Measurements from ENCODE around the gene ST6GAL1. TPM values are rescaled to one million over a fixed set of nuclear protein-coding genes. Genes with fewer than 3 reads are reported as not detected.

ST6GAL1 gene
- total and polyA plus RNA-seq, 8 donors, result 3.8 to 31.0 (median 13.5) TPM

GRCh38 chr3:186931532-186932280, 1.4 kb downstream of the ST6GAL1 start:
- TF ChIP-seq CTCF (IDR thresholded peaks at IDR 0.05), result no peak
- peak in 1 of 3 donors; percentile 18 for TF ChIP-seq POLR2AphosphoS5 (IDR thresholded peaks at IDR 0.05)
- Histone ChIP-seq H3K4me3 (peak overlapping the region; percentile 62 to 99 (median 86)), H3K27me3 (no peaks in the 10 kb centered on the region), H3K4me1 (peaks cover 13 to 49% (median 40%) of the 10 kb centered on the region in 4 donors), H3K27ac (peak overlapping the region; percentile 65 to 88 (median 75)), H3K9me3 (no peaks in the 10 kb centered on the region), H3K36me3 (peaks cover 0 to 8% (median 4%) of the 10 kb centered on the region in 4 donors)
- peak; percentile 72 to 78 for DNase-seq
- intact Hi-C loops (cut with DNase I; ENCODE audit: low total_unique reads), result no loop called here
- WGBS, 5 donors, result 0 to 3% (median 1%) methylated on average over 31 to 32 of the region's 32 CpGs

DNA sequence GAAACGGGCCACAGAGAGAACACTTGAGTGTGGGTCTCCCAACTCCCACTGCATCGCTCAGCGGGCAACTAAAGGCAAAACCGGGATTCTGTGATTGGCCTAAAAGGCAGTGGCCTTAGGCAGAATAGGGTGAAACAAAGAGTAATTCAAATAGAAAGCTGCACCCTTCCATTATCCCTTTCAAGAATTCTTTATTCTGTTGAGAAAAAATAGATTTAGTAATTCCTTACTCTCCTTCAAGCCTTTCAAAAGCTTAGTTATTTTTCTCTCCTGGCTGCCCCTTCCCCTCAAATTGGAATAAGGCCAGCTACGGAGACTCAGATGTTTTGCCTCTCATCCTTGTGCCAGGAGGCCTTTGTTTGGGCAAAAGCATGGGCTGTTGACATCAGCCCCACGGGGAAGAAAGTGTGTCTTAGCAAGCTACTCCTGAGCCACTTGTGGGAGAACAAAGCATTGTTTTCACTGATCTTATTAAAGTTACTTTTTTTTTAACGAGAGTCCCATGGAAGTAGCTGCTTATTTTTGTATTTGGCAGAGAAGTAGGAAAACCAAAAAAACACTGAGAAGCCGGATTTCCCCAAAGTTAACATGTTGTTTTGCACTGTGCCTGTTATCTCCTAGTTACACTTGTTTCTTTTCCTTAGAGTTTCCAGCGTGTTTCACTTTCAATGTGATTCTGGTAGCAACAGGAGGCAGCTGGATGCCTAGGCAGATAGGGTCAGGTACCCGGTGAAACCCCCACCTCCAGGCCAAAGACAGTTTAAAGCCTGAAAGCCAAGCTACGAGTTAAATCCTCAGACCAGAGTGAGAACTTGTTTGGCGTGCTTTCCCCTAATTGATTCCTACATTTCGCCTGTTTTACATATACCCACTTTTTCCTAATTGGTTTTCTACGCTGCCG, 2.2 kb downstream of the ST6GAL1 start:
- no peak for TF ChIP-seq CTCF (IDR thresholded peaks at IDR 0.05)
- no peak for TF ChIP-seq POLR2A (IDR thresholded peaks at IDR 0.05)
- no peak for TF ChIP-seq POLR2AphosphoS5 (IDR thresholded peaks at IDR 0.05)
- TF ChIP-seq EP300 (IDR thresholded peaks at IDR 0.05), result no peak
- H3K4me1 ChIP-seq, result peaks cover 13 to 49% (median 40%) of the 10 kb centered on the region in 4 donors
- H3K4me3 ChIP-seq, result peak overlapping the region; percentile 62 to 99 (median 86)
- peak overlapping the region; percentile 5 to 88 (median 75) for H3K27ac ChIP-seq
- H3K36me3 ChIP-seq, result peaks cover 0 to 8% (median 4%) of the 10 kb centered on the region in 4 donors
- peak in 1 of 2 donors; percentile 55 for DNase-seq
- no peaks in the 10 kb centered on the region for H3K9me3 ChIP-seq
- intact Hi-C loops (cut with DNase I; ENCODE audit: low total_unique reads), result no loop called here
- H3K27me3 ChIP-seq, result no peaks in the 10 kb centered on the region
- WGBS, 5 donors, result 33 to 39% (median 37%) methylated on average over 15 of the region's 15 CpGs

DNA sequence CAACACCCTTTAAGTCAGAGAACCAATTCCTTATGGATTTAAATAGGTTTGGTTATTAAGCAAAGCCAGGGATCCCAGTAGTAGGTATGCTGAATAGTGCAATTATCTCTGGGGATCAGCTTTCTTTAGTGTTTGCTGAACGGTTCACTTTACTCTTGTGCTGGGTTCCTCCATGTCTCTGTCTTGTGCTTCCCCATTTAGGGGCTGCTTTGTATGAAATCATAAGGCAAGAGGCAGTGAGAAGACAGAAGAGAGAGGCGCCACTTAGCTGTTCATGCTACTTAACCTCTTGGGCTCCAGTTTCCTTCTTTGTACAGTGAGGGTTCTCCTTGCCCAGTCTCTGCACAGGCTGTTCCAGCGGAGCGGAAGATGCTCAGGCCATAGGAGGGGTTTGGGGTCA, 3.5 kb downstream of the ST6GAL1 start:
- peak overlapping the region in 1 of 5 donors; percentile 88 for H3K27ac ChIP-seq
- no peaks in the 10 kb centered on the region for H3K27me3 ChIP-seq
- no peaks in the 10 kb centered on the region for H3K9me3 ChIP-seq
- H3K36me3 ChIP-seq, result peaks cover 0 to 8% (median 4%) of the 10 kb centered on the region in 4 donors
- 82 to 94% (median 88%) methylated on average over 4 of the region's 4 CpGs for WGBS, 5 donors
- intact Hi-C loops (cut with DNase I; ENCODE audit: low total_unique reads), result no loop called here
- peaks cover 13 to 49% (median 40%) of the 10 kb centered on the region in 4 donors for H3K4me1 ChIP-seq
- no peak for DNase-seq
- H3K4me3 ChIP-seq, result no peak overlapping the region
- TF ChIP-seq POLR2AphosphoS5 (IDR thresholded peaks at IDR 0.05), result no peak
- no peak for TF ChIP-seq POLR2A (IDR thresholded peaks at IDR 0.05)
- no peak for TF ChIP-seq EP300 (IDR thresholded peaks at IDR 0.05)
- TF ChIP-seq CTCF (IDR thresholded peaks at IDR 0.05), result no peak

- Histone ChIP-seq H3K4me1 (peaks cover 8 to 43% (median 35%) of the 10 kb centered on the region in 4 donors), H3K27ac (no peak overlapping the region), H3K4me3 (no peak overlapping the region), H3K36me3 (peaks cover 0 to 8% (median 4%) of the 10 kb centered on the region in 4 donors), H3K27me3 (no peaks in the 10 kb centered on the region), H3K9me3 (no peaks in the 10 kb centered on the region)
- DNase-seq, result no peak
- TF ChIP-seq POLR2AphosphoS5 (IDR thresholded peaks at IDR 0.05) (no peak), POLR2A (IDR thresholded peaks at IDR 0.05) (no peak), CTCF (IDR thresholded peaks at IDR 0.05) (no peak), EP300 (IDR thresholded peaks at IDR 0.05) (no peak)
- 96 to 97% (median 97%) methylated on average over 6 of the region's 6 CpGs for WGBS, 5 donors
- intact Hi-C loops (cut with DNase I; ENCODE audit: low total_unique reads), result no loop called here
Measured at GRCh38 chr3:186935133-186935532, 4.8 kb downstream of the ST6GAL1 start.

All from stomach (tissue), 9 donors.